ENCODE measurements around the gene KRT24.

Gene KRT24

DNA sequence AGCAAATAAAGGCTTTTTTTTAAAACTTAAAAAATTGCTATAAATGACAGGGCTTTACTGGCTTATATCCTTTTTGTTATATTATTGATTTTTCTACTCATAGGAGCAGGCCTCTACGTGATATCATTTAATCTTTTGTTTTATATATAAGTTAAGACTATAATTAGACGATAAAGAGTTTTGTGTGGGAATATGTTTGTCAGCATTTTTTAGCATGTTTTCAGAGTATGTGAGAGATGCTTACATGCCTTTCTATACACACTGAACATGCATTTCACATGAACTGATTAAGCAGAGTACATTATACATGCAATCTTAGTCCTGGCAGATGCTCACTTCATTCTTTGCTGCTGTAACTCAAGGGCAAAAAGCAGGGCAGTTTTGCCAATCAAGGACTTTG is 30.9 kb downstream of the KRT24 start:
- TF ChIP-seq, protein P1, sequence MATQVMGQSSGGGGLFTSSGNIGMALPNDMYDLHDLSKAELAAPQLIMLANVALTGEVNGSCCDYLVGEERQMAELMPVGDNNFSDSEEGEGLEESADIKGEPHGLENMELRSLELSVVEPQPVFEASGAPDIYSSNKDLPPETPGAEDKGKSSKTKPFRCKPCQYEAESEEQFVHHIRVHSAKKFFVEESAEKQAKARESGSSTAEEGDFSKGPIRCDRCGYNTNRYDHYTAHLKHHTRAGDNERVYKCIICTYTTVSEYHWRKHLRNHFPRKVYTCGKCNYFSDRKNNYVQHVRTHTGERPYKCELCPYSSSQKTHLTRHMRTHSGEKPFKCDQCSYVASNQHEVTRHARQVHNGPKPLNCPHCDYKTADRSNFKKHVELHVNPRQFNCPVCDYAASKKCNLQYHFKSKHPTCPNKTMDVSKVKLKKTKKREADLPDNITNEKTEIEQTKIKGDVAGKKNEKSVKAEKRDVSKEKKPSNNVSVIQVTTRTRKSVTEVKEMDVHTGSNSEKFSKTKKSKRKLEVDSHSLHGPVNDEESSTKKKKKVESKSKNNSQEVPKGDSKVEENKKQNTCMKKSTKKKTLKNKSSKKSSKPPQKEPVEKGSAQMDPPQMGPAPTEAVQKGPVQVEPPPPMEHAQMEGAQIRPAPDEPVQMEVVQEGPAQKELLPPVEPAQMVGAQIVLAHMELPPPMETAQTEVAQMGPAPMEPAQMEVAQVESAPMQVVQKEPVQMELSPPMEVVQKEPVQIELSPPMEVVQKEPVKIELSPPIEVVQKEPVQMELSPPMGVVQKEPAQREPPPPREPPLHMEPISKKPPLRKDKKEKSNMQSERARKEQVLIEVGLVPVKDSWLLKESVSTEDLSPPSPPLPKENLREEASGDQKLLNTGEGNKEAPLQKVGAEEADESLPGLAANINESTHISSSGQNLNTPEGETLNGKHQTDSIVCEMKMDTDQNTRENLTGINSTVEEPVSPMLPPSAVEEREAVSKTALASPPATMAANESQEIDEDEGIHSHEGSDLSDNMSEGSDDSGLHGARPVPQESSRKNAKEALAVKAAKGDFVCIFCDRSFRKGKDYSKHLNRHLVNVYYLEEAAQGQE (IDR thresholded peaks at IDR 0.05; ENCODE audit: insufficient read depth in 1 of 2, low read depth in 2 of 2, low read length in 2 of 2) = no peak
- no peak for TF ChIP-seq POLR2AphosphoS5 (IDR thresholded peaks at IDR 0.05; ENCODE audit: low read depth, low read length)
- no peak for TF ChIP-seq TAF1 (IDR thresholded peaks at IDR 0.05; ENCODE audit: borderline replicate concordance, insufficient read depth, low read length)

DNA sequence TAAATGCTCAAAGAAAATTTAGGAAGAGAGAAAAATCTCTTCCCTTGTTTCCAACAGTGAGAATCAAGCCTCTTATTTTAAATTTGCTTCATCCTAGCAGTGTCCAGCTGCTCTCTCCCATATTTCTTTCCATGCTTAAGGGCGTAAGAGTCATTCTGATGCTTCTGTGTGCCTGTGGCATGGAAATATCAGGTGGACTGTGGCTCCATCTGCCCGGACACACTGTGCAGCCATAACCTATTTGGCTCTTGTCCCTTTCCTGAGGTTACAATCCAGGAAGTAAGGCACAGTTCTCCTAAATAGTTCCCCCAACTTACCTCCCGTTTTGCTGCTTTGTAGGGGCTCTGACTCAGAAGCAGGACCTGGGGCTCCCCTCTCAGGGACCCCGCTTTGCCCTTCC is 32.3 kb downstream of the KRT24 start:
- TF ChIP-seq SIN3A (IDR thresholded peaks at IDR 0.05; ENCODE audit: borderline replicate concordance, insufficient read depth, low read length) = no peak
- no peak for TF ChIP-seq POLR2AphosphoS5 (IDR thresholded peaks at IDR 0.05; ENCODE audit: low read depth, low read length)

DNA sequence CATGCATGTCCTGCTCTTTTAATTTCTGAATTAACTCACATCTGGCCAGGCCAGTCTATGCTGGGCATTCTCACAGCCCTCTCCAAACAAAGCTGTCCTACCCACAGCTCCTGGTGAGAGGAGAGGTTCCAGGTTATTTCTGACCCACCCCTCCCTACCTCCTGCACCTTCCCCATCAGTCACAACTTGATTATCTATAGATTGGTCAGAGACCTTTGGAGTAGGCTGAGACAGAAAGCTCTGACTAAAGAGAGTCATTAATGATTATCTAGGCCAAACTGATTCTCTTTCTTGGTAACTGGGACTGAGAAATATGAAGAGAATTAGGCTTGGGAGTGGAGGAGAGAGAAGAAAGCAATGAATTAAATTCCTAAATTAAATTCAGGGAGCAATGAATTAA is 37.2 kb downstream of the KRT24 start:
- TF ChIP-seq TAF1 (IDR thresholded peaks at IDR 0.05; ENCODE audit: borderline replicate concordance, insufficient read depth, low read length) (no peak), SIN3A (IDR thresholded peaks at IDR 0.05; ENCODE audit: borderline replicate concordance, insufficient read depth, low read length) (no peak), FOXP2 (optimal IDR thresholded peaks at IDR 0.05; ENCODE audit: borderline replicate concordance, extremely low read depth, extremely low read length, insufficient read depth) (no peak), POLR2AphosphoS5 (IDR thresholded peaks at IDR 0.05; ENCODE audit: low read depth, low read length) (no peak)
- TF ChIP-seq, protein P1 (IDR thresholded peaks at IDR 0.05; ENCODE audit: insufficient read depth in 1 of 2, low read depth in 2 of 2, low read length in 2 of 2) = no peak

DNA sequence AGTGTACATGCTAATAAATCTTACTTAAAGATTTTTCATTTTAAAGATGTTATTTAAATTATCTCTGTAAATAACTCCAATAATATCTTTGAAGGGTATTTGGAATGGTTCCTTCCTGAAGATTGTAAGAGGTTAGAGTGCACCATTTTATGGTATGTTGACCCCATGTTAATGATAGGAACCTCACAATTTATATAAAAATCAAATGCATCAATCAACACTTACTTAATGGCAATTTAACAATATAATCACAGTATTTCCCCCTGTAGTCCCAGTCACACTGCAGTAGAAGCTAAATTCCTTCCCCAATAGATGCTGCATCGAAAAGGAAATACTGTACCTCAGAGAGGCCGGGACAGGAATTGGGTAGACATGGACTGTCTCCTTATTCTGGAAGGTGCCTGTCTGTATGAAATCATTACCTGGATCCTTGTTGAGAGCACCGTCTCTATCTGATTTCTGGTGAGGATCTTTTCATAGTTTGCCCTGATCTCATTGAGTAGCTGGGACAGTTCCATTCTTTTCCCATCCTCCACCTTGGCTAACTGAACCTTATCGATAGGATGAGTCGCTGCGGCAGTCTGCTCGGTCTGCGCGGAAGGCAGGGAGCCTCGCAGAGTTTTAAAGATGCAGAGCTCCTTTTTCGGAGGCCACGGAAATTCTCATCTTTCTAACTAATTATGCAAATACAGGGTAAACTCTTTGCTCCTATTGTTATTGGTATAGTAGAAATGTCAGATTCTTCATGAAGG is 38.8 kb downstream of the KRT24 start, which contains the start of gene KRT222:
KRT222 (minus strand) TSS at position 596 of the 752 bp plus-strand sequence; CDS start at position 518, 78 bp downstream.
- TF ChIP-seq POLR2AphosphoS5 (IDR thresholded peaks at IDR 0.05; ENCODE audit: low read depth, low read length) = no peak
- TF ChIP-seq TAF1 (IDR thresholded peaks at IDR 0.05; ENCODE audit: borderline replicate concordance, insufficient read depth, low read length) = no peak
- TF ChIP-seq SIN3A (IDR thresholded peaks at IDR 0.05; ENCODE audit: borderline replicate concordance, insufficient read depth, low read length) = no peak
- no peak for TF ChIP-seq FOXP2 (optimal IDR thresholded peaks at IDR 0.05; ENCODE audit: borderline replicate concordance, extremely low read depth, extremely low read length, insufficient read depth)
- TF ChIP-seq, protein P1 (IDR thresholded peaks at IDR 0.05; ENCODE audit: insufficient read depth in 1 of 2, low read depth in 2 of 2, low read length in 2 of 2) = no peak

DNA sequence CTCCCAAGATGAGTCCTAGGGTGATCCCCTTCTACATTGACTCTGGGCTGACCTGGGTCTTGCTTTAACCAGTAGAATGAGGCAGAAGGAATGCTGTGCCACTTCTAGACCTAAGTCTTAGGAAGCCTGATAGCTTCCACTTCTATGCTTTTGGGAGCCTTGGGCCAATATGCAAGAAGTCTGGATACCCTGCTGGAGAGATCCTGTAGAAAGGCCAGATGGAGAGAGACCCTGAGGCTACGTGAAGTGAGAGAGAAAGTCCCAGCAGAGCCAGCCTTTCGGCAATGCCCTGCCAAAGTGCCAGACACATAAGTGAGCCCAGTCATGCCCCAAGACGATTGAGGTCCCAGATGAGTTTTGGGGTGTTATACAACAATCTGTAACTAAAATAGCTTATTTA is 40.3 kb downstream of the KRT24 start:
- TF ChIP-seq FOXP2 (optimal IDR thresholded peaks at IDR 0.05; ENCODE audit: borderline replicate concordance, extremely low read depth, extremely low read length, insufficient read depth) = no peak
- TF ChIP-seq, protein P1 (IDR thresholded peaks at IDR 0.05; ENCODE audit: insufficient read depth in 1 of 2, low read depth in 2 of 2, low read length in 2 of 2) = no peak
- TF ChIP-seq TAF1 (IDR thresholded peaks at IDR 0.05; ENCODE audit: borderline replicate concordance, insufficient read depth, low read length) = no peak
- TF ChIP-seq SIN3A (IDR thresholded peaks at IDR 0.05; ENCODE audit: borderline replicate concordance, insufficient read depth, low read length) = no peak
- TF ChIP-seq POLR2AphosphoS5 (IDR thresholded peaks at IDR 0.05; ENCODE audit: low read depth, low read length) = no peak
